Measurements from ENCODE around the gene GPATCH2L.

Gene GPATCH2L

DNA sequence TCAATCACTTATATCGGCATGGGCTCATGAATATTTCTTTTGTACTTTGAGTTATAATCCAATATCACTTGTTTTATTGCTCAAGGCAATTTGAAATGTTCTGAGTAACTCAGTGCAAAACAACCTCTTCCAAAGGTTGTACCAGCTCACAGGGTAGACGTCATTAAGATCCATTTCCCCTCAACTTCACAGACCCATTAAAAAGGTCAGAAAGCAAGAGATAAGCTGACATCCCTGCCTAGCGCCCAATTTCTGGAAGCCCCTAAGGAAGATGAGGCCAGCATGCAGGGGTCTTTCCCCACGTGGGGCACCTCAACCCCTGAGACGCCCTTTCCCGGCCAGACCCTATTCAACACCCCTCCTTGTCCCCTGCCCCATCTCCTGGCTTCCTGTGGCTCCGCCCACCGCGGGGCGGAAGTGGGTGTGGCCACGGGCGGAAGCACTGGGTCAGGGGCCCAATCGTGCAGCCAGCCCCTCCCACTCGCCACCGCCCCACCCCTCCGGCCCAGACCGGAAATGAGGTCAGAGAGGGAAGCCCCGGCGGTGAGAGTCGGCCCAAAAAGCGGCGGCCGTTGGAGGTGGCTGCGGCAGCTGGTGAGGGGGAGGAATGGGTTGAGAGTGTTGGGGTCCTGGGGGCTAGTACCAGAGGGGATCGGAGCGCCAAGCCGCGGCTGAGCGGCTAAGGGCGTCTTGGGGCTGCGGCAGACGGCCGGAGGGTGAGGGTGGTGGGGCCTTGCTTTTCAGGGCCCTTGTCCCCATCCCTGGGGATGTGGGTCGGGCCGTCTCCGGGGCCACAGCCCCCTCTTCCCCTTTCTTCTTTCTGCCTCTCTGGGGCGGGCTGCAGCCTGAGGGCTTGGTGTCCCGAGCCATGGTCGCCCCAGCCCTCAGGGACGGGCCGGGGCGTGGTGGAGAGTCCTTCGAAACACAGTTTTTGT is at the start of gene GPATCH2L:
TSS of gene GPATCH2L (plus strand) at position 525 of the 935 bp plus-strand sequence. CDS start 2,442 bp downstream, outside the sequence.
- peak; percentile 99 for DNase-seq
- peaks cover 11% of the 10 kb centered on the region for H3K9me3 Mint-ChIP-seq
- H3K36me3 Mint-ChIP-seq (ENCODE audit: low read depth) = peaks cover 15% of the 10 kb centered on the region
- peaks cover 6% of the 10 kb centered on the region for H3K27me3 Mint-ChIP-seq (ENCODE audit: low read depth, poor library complexity)
- TF ChIP-seq, protein P1, sequence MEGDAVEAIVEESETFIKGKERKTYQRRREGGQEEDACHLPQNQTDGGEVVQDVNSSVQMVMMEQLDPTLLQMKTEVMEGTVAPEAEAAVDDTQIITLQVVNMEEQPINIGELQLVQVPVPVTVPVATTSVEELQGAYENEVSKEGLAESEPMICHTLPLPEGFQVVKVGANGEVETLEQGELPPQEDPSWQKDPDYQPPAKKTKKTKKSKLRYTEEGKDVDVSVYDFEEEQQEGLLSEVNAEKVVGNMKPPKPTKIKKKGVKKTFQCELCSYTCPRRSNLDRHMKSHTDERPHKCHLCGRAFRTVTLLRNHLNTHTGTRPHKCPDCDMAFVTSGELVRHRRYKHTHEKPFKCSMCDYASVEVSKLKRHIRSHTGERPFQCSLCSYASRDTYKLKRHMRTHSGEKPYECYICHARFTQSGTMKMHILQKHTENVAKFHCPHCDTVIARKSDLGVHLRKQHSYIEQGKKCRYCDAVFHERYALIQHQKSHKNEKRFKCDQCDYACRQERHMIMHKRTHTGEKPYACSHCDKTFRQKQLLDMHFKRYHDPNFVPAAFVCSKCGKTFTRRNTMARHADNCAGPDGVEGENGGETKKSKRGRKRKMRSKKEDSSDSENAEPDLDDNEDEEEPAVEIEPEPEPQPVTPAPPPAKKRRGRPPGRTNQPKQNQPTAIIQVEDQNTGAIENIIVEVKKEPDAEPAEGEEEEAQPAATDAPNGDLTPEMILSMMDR (IDR thresholded peaks at IDR 0.05) = no peak
- H3K4me3 Mint-ChIP-seq = peak within 1 kb of the TSS; percentile 99
- H3K4me1 Mint-ChIP-seq = peaks cover 50% of the 10 kb centered on the region
- peak within 1 kb of the TSS; percentile 96 for H3K27ac Mint-ChIP-seq

DNA sequence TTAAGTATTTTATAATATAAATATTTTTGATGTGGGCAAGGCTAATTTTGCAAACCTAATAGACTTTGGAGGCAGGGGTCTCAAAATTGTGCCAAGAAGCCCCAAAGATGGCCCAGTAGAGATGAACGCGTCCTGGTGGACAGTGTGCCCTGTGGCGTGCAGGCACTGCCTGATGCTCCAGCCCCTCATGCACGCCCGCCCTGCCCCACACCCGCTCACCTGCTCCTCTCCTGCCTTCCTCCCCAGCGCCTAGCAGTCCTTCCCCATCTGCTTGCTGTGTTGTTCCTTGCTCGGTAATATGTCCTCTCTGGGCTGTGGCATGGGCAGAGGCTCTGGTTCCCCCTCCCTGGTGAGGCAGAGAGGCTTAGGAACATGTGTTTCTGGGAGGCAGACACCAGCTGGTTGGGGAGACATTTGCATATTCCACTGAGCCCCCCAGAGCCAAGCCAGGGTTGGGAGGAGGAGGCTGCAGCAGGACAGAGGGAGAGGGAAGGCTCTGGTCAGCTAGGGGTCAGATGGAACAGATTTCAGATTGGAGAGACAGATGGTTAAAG is 46.8 kb upstream of the GPATCH2L start:
- Mint-ChIP-seq H3K4me3 (no peak overlapping the region), H3K27ac (no peak overlapping the region)

DNA sequence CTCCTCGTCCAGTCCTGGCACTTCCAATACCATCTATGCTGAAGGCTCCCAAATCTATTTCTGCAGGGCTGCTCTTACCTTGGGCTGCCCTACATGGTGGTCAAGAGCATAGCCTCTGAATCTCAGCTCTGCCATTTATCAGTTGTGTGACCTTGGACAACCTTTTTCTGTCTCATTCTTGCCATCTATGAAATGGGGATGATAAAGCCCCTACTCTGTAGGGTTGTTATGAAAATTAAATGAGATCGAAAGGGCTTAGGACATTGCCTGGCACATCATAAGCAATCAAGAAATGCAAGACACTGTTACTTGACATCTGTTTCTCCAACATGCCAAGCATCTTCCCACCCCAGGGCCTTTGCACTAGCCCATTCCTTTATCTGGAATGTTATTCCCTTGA is 45.5 kb upstream of the GPATCH2L start:
- Mint-ChIP-seq H3K4me3 (no peak overlapping the region), H3K4me1 (peaks cover 7% of the 10 kb centered on the region), H3K36me3 (ENCODE audit: low read depth) (no peaks in the 10 kb centered on the region), H3K27me3 (ENCODE audit: low read depth, poor library complexity) (peaks cover 20% of the 10 kb centered on the region), H3K9me3 (no peaks in the 10 kb centered on the region), H3K27ac (no peak overlapping the region)
- DNase-seq = no peak
- TF ChIP-seq, protein P1 (IDR thresholded peaks at IDR 0.05) = no peak

More for the DNA sequence above, 46.8 kb upstream of the GPATCH2L start:
- DNase-seq = no peak
- TF ChIP-seq, protein P1 (IDR thresholded peaks at IDR 0.05) = no peak
- Mint-ChIP-seq H3K4me1 (peaks cover 7% of the 10 kb centered on the region), H3K9me3 (no peaks in the 10 kb centered on the region), H3K27me3 (ENCODE audit: low read depth, poor library complexity) (peaks cover 24% of the 10 kb centered on the region), H3K36me3 (ENCODE audit: low read depth) (no peaks in the 10 kb centered on the region)

DNA sequence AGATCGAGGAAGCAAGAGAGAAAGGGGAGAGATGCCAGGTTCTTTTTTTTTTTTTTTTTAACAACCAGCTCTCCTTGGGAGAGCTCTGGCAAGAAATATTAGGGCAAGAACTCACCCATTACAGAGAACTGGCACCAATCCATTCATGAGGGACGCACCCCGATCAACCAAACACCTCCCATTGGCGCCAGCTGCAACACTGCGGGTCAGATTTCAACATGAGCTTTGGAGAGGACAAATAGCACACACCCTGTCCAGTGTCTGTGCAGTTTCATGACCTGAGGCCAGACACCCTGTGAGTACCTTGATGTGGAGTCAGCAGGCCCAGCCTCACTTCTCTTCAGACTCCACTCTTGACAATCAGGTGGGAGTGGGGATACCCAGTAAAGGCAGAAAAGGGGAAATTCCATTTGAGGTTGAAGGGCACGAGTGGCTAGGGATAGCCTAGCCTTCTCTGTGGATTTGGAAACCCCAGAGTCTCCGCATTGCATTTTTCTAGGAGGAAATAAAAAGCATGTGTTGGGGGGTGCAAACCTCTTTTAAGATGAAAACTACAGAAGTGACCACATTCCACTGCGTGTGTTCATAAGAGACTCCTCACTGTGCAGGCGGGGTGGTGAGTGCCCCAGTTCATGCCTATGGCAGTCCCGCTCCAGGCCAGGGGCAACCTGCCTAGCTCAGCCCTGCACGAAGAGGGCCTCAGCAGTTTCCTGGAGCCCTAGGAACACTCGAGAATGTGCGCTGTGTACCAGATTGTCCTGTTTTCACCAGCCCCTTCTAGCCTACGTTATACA is 42.4 kb upstream of the GPATCH2L start:
- H3K4me1 Mint-ChIP-seq = peaks cover 25% of the 10 kb centered on the region
- no peak for DNase-seq
- H3K4me3 Mint-ChIP-seq = no peak overlapping the region
- no peaks in the 10 kb centered on the region for H3K36me3 Mint-ChIP-seq (ENCODE audit: low read depth)
- TF ChIP-seq, protein P1 (IDR thresholded peaks at IDR 0.05) = no peak
- H3K9me3 Mint-ChIP-seq = no peaks in the 10 kb centered on the region
- peaks cover 30% of the 10 kb centered on the region for H3K27me3 Mint-ChIP-seq (ENCODE audit: low read depth, poor library complexity)
- no peak overlapping the region for H3K27ac Mint-ChIP-seq

DNA sequence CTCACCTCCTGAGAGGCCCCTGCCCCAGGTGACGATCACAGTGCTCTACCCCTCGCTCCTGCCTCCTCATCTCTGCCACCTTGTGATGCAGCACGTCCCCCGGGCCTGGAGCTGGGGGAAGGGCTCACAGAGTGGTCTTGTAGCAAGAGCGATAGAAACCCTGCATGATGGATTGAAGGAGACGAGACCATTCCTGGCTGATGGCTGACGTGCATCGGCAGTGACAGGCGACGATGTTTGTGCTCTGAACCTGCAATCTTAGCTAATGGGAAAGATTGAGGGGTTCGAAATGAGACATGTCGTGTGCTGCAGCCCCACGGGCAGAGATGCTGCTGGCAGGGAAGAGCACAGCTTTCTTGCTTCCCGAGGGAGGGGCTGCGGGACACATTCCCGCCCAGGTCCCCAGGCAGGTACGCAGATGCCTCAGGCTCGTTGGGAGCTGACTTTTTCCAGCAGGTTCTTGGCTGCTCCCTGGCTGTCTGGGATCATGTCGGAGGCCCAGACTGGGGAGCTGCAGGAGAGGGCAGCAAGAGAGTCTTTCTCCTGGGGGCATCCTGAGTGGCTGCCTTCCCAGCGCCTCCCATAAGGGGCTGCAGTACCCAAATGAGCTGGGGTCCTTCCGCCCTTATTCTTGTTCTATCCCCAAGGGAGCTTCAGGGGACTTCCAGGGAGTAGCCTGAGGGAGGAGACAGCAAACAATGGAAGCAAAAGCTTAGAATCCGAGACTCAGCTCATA is 38.7 kb upstream of the GPATCH2L start:
- Mint-ChIP-seq H3K36me3 (ENCODE audit: low read depth) (no peaks in the 10 kb centered on the region), H3K9me3 (no peaks in the 10 kb centered on the region), H3K27ac (no peak overlapping the region), H3K27me3 (ENCODE audit: low read depth, poor library complexity) (peaks cover 27% of the 10 kb centered on the region), H3K4me3 (no peak overlapping the region), H3K4me1 (peaks cover 18% of the 10 kb centered on the region)
- TF ChIP-seq, protein P1 (IDR thresholded peaks at IDR 0.05) = no peak
- DNase-seq = no peak
